ENCODE data around the gene GALNT13.

GALNT13 gene

GRCh38 chr2:154238252-154238651, 366.5 kb downstream of the GALNT13 start:
- Histone ChIP-seq H3K36me3 (replicated peaks in 1 of 2; ENCODE audit: control insufficient read depth in 2 of 2, insufficient read depth in 2 of 2, low read length in 2 of 2) (no peaks in the 10 kb centered on the region), H3K14ac (ENCODE audit: low read length) (no peak overlapping the region), H4K91ac (ENCODE audit: low read depth, low read length, poor library complexity) (no peak overlapping the region), H3K4me1 (ENCODE audit: control insufficient read depth in 2 of 2, insufficient read depth in 1 of 2, low read depth in 1 of 2, low read length in 2 of 2) (no peaks in the 10 kb centered on the region), H3K4me2 (ENCODE audit: insufficient read depth, low read length, poor library complexity, severe bottlenecking) (no peak overlapping the region), H3K79me1 (ENCODE audit: low read depth, low read length) (no peaks in the 10 kb centered on the region), H3K9ac (ENCODE audit: low read depth, low read length, poor library complexity) (no peak overlapping the region), H2BK12ac (ENCODE audit: low read length) (no peak overlapping the region), H3K9me3 (replicated peaks in 1 of 2; ENCODE audit: control insufficient read depth in 2 of 2, insufficient read depth in 1 of 2, low read depth in 1 of 2, low read length in 2 of 2) (no peaks in the 10 kb centered on the region), H4K8ac (ENCODE audit: low read depth, low read length) (no peak overlapping the region), H3K27ac (replicated peaks; ENCODE audit: low read length) (no peak overlapping the region), H3K18ac (ENCODE audit: low read length) (no peak overlapping the region), H3K23ac (ENCODE audit: low read depth, low read length, poor library complexity) (no peak overlapping the region), H2AFZ (ENCODE audit: low read length) (no peak overlapping the region), H2AK5ac (ENCODE audit: low read depth, low read length) (no peak overlapping the region), H3K4ac (ENCODE audit: low read length) (no peak overlapping the region), H3K27me3 (ENCODE audit: control insufficient read depth in 3 of 3, insufficient read depth in 3 of 3, low read depth in 1 of 3, low read length in 3 of 3) (no peaks in the 10 kb centered on the region), H2BK5ac (ENCODE audit: low read length) (no peak overlapping the region), H2BK15ac (ENCODE audit: low read length) (no peak overlapping the region), H3K4me3 (ENCODE audit: low read length in 2 of 2) (no peak overlapping the region), H2BK120ac (ENCODE audit: low read depth, low read length) (no peak overlapping the region)
- DNase-seq (ENCODE audit: low spot score) = no peak
- no CpG with 5 or more reads among the region's 1 CpG for WGBS, 2 donors (ENCODE audit: extremely low coverage in 2 of 2, insufficient read length in 2 of 2, insufficient replicate concordance in 1 of 2)

- H3K4me2 ChIP-seq (ENCODE audit: insufficient read depth, low read length, poor library complexity, severe bottlenecking) = no peak overlapping the region
- H3K23ac ChIP-seq (ENCODE audit: low read depth, low read length, poor library complexity) = no peak overlapping the region
- no peak overlapping the region for H3K27ac ChIP-seq (replicated peaks; ENCODE audit: low read length)
- DNase-seq (ENCODE audit: low spot score) = no peak
- no peak overlapping the region for H4K91ac ChIP-seq (ENCODE audit: low read depth, low read length, poor library complexity)
- H3K36me3 ChIP-seq (replicated peaks in 1 of 2; ENCODE audit: control insufficient read depth in 2 of 2, insufficient read depth in 2 of 2, low read length in 2 of 2) = no peaks in the 10 kb centered on the region
- no peak overlapping the region for H2BK5ac ChIP-seq (ENCODE audit: low read length)
- no peaks in the 10 kb centered on the region for H3K4me1 ChIP-seq (ENCODE audit: control insufficient read depth in 2 of 2, insufficient read depth in 1 of 2, low read depth in 1 of 2, low read length in 2 of 2)
- no peak overlapping the region for H4K8ac ChIP-seq (ENCODE audit: low read depth, low read length)
- H3K4ac ChIP-seq (ENCODE audit: low read length) = no peak overlapping the region
- no peaks in the 10 kb centered on the region for H3K27me3 ChIP-seq (ENCODE audit: control insufficient read depth in 3 of 3, insufficient read depth in 3 of 3, low read depth in 1 of 3, low read length in 3 of 3)
- H3K9me3 ChIP-seq (replicated peaks in 1 of 2; ENCODE audit: control insufficient read depth in 2 of 2, insufficient read depth in 1 of 2, low read depth in 1 of 2, low read length in 2 of 2) = no peaks in the 10 kb centered on the region
- no peak overlapping the region for H2BK120ac ChIP-seq (ENCODE audit: low read depth, low read length)
- H2BK12ac ChIP-seq (ENCODE audit: low read length) = no peak overlapping the region
- no peaks in the 10 kb centered on the region for H3K79me1 ChIP-seq (ENCODE audit: low read depth, low read length)
- H3K14ac ChIP-seq (ENCODE audit: low read length) = no peak overlapping the region
- H2AFZ ChIP-seq (ENCODE audit: low read length) = no peak overlapping the region
- H3K9ac ChIP-seq (ENCODE audit: low read depth, low read length, poor library complexity) = no peak overlapping the region
- H3K4me3 ChIP-seq (ENCODE audit: low read length in 2 of 2) = no peak overlapping the region
- WGBS, 2 donors (ENCODE audit: extremely low coverage in 2 of 2, insufficient read length in 2 of 2, insufficient replicate concordance in 1 of 2) = no CpG with 5 or more reads among the region's 8 CpGs
- no peak overlapping the region for H2BK15ac ChIP-seq (ENCODE audit: low read length)
- H3K18ac ChIP-seq (ENCODE audit: low read length) = no peak overlapping the region
- no peak overlapping the region for H2AK5ac ChIP-seq (ENCODE audit: low read depth, low read length)
Observed at GRCh38 chr2:154240316-154240715, 368.6 kb downstream of the GALNT13 start.

- H2BK12ac ChIP-seq (ENCODE audit: low read length) = no peak overlapping the region
- no peak overlapping the region for H4K8ac ChIP-seq (ENCODE audit: low read depth, low read length)
- H3K27ac ChIP-seq (replicated peaks; ENCODE audit: low read length) = no peak overlapping the region
- H4K91ac ChIP-seq (ENCODE audit: low read depth, low read length, poor library complexity) = no peak overlapping the region
- H3K18ac ChIP-seq (ENCODE audit: low read length) = no peak overlapping the region
- no peak overlapping the region for H3K4ac ChIP-seq (ENCODE audit: low read length)
- H3K4me1 ChIP-seq (ENCODE audit: control insufficient read depth in 2 of 2, insufficient read depth in 1 of 2, low read depth in 1 of 2, low read length in 2 of 2) = no peaks in the 10 kb centered on the region
- no peak overlapping the region for H2AK5ac ChIP-seq (ENCODE audit: low read depth, low read length)
- no CpG with 5 or more reads among the region's 12 CpGs for WGBS, 2 donors (ENCODE audit: extremely low coverage in 2 of 2, insufficient read length in 2 of 2, insufficient replicate concordance in 1 of 2)
- H3K9ac ChIP-seq (ENCODE audit: low read depth, low read length, poor library complexity) = no peak overlapping the region
- H3K14ac ChIP-seq (ENCODE audit: low read length) = no peak overlapping the region
- no peak overlapping the region for H2BK15ac ChIP-seq (ENCODE audit: low read length)
- no peaks in the 10 kb centered on the region for H3K9me3 ChIP-seq (replicated peaks in 1 of 2; ENCODE audit: control insufficient read depth in 2 of 2, insufficient read depth in 1 of 2, low read depth in 1 of 2, low read length in 2 of 2)
- H3K4me3 ChIP-seq (ENCODE audit: low read length in 2 of 2) = no peak overlapping the region
- no peak for DNase-seq (ENCODE audit: low spot score)
- H3K4me2 ChIP-seq (ENCODE audit: insufficient read depth, low read length, poor library complexity, severe bottlenecking) = no peak overlapping the region
- no peak overlapping the region for H2BK120ac ChIP-seq (ENCODE audit: low read depth, low read length)
- H3K79me1 ChIP-seq (ENCODE audit: low read depth, low read length) = no peaks in the 10 kb centered on the region
- no peak overlapping the region for H2AFZ ChIP-seq (ENCODE audit: low read length)
- H3K27me3 ChIP-seq (ENCODE audit: control insufficient read depth in 3 of 3, insufficient read depth in 3 of 3, low read depth in 1 of 3, low read length in 3 of 3) = no peaks in the 10 kb centered on the region
- H2BK5ac ChIP-seq (ENCODE audit: low read length) = no peak overlapping the region
- H3K36me3 ChIP-seq (replicated peaks in 1 of 2; ENCODE audit: control insufficient read depth in 2 of 2, insufficient read depth in 2 of 2, low read length in 2 of 2) = no peaks in the 10 kb centered on the region
- no peak overlapping the region for H3K23ac ChIP-seq (ENCODE audit: low read depth, low read length, poor library complexity)
Observed at GRCh38 chr2:154240921-154241379, 369.2 kb downstream of the GALNT13 start.

GRCh38 chr2:154242687-154243086, 371.0 kb downstream of the GALNT13 start:
- DNase-seq (ENCODE audit: low spot score) = no peak
- H3K4me3 ChIP-seq (ENCODE audit: low read length in 2 of 2) = no peak overlapping the region

More at GRCh38 chr2:154242687-154243086, 371.0 kb downstream of the GALNT13 start:
- Histone ChIP-seq H3K79me1 (ENCODE audit: low read depth, low read length) (no peaks in the 10 kb centered on the region), H4K8ac (ENCODE audit: low read depth, low read length) (no peak overlapping the region), H3K9me3 (replicated peaks in 1 of 2; ENCODE audit: control insufficient read depth in 2 of 2, insufficient read depth in 1 of 2, low read depth in 1 of 2, low read length in 2 of 2) (no peaks in the 10 kb centered on the region), H3K4ac (ENCODE audit: low read length) (no peak overlapping the region), H3K4me2 (ENCODE audit: insufficient read depth, low read length, poor library complexity, severe bottlenecking) (no peak overlapping the region), H4K91ac (ENCODE audit: low read depth, low read length, poor library complexity) (no peak overlapping the region), H3K14ac (ENCODE audit: low read length) (no peak overlapping the region), H2BK120ac (ENCODE audit: low read depth, low read length) (no peak overlapping the region), H3K27ac (replicated peaks; ENCODE audit: low read length) (no peak overlapping the region), H2AK5ac (ENCODE audit: low read depth, low read length) (no peak overlapping the region), H3K18ac (ENCODE audit: low read length) (no peak overlapping the region), H2BK12ac (ENCODE audit: low read length) (no peak overlapping the region), H3K27me3 (ENCODE audit: control insufficient read depth in 3 of 3, insufficient read depth in 3 of 3, low read depth in 1 of 3, low read length in 3 of 3) (no peaks in the 10 kb centered on the region), H3K9ac (ENCODE audit: low read depth, low read length, poor library complexity) (no peak overlapping the region), H3K36me3 (replicated peaks in 1 of 2; ENCODE audit: control insufficient read depth in 2 of 2, insufficient read depth in 2 of 2, low read length in 2 of 2) (no peaks in the 10 kb centered on the region), H2BK5ac (ENCODE audit: low read length) (no peak overlapping the region), H3K4me1 (ENCODE audit: control insufficient read depth in 2 of 2, insufficient read depth in 1 of 2, low read depth in 1 of 2, low read length in 2 of 2) (no peaks in the 10 kb centered on the region), H2BK15ac (ENCODE audit: low read length) (no peak overlapping the region), H2AFZ (ENCODE audit: low read length) (no peak overlapping the region), H3K23ac (ENCODE audit: low read depth, low read length, poor library complexity) (no peak overlapping the region)
- no CpG with 5 or more reads among the region's 7 CpGs for WGBS, 2 donors (ENCODE audit: extremely low coverage in 2 of 2, insufficient read length in 2 of 2, insufficient replicate concordance in 1 of 2)
